DMS79 treated with DMSO at 0.1 percent for 48 hours (cell line): Measurements from ENCODE around the gene RUBCNL.
A peak's percentile ranks its signal among the peaks of the same experiment; 100 is the strongest.

ENCODE experiments used
- DNase-seq: peaks from one replicate; lab custom pipeline; 2025; lab: John Stamatoyannopoulos, UW

RUBCNL gene

GRCh38 chr13:46340631-46341111 is 46.4 kb downstream of the RUBCNL start:
- no peak for DNase-seq

GRCh38 chr13:46340011-46340410 is 47.0 kb downstream of the RUBCNL start:
- DNase-seq = no peak

GRCh38 chr13:46339035-46339666 is 47.9 kb downstream of the RUBCNL start:
- DNase-seq = peak; percentile 39

GRCh38 chr13:46337700-46338099 is 49.4 kb downstream of the RUBCNL start:
- no peak for DNase-seq

GRCh38 chr13:46334035-46334822 is 52.8 kb downstream of the RUBCNL start:
- DNase-seq = no peak

GRCh38 chr13:46332772-46333171 is 54.3 kb downstream of the RUBCNL start:
- DNase-seq = no peak

- DNase-seq = no peak
These were observed 57.4 kb downstream of the RUBCNL start for GRCh38 chr13:46329624-46330023.

- DNase-seq = no peak
These were observed 59.8 kb downstream of the RUBCNL start for GRCh38 chr13:46327246-46327645.

GRCh38 chr13:46324976-46325375 is 62.1 kb downstream of the RUBCNL start:
- DNase-seq = no peak

- DNase-seq = peak; percentile 25
These were observed 65.4 kb downstream of the RUBCNL start for GRCh38 chr13:46321494-46322225.

GRCh38 chr13:46320821-46321220 is 66.2 kb downstream of the RUBCNL start:
- no peak for DNase-seq

GRCh38 chr13:46320406-46320805 is 66.6 kb downstream of the RUBCNL start:
- no peak for DNase-seq

- DNase-seq = no peak
These were observed 68.1 kb downstream of the RUBCNL start for GRCh38 chr13:46318986-46319385.

- DNase-seq = peak; percentile 9
These were observed 69.9 kb downstream of the RUBCNL start for GRCh38 chr13:46317120-46317519.

GRCh38 chr13:46315491-46316075 is 71.5 kb downstream of the RUBCNL start:
- no peak for DNase-seq

- DNase-seq = no peak
These were observed 72.0 kb downstream of the RUBCNL start for GRCh38 chr13:46315036-46315435.

- no peak for DNase-seq
These were observed 72.5 kb downstream of the RUBCNL start for GRCh38 chr13:46314587-46314986.

GRCh38 chr13:46313432-46314257 is 73.4 kb downstream of the RUBCNL start:
- DNase-seq = no peak

- DNase-seq = no peak
These were observed 74.0 kb downstream of the RUBCNL start for GRCh38 chr13:46313024-46313423.

GRCh38 chr13:46311217-46311616 is 75.8 kb downstream of the RUBCNL start:
- DNase-seq = no peak

- no peak for DNase-seq
These were observed 77.0 kb downstream of the RUBCNL start for GRCh38 chr13:46310066-46310465.
